HEK293 (cell line): ENCODE results near the gene ZNF692.

Experiments used
- CTCF ChIA-PET: fragments of 350-600 bp; formaldehyde crosslinking; extraction: SDS; loops from one replicate; lab custom pipeline; 2021; ENCODE audit warnings: antibody characterized with exemption; lab: Yijun Ruan, JAX
- POLR2A ChIA-PET: fragments of 300-600 bp; formaldehyde crosslinking; extraction: SDS; loops from one replicate; lab custom pipeline; 2020; ENCODE audit warnings: antibody characterized with exemption, inconsistent platforms; lab: Yijun Ruan, JAX
- H3K27ac ChIP-seq: fragments of 200-500 bp; sonication (Bioruptor generic); 2 replicates; pipeline ENCODE4 v1.5.1; 2014; ENCODE audit warnings: low read depth, low read length, control low read depth, inconsistent platforms; ENCODE audit errors: extremely low read depth
- H3K36me3 ChIP-seq, 2 experiments: fragments of 200-500 bp in 1 of 2; sonication (Bioruptor generic) in 1 of 2; 1 replicate in 1 of 2; 2 replicates in 1 of 2; pipeline ENCODE4 v1.5.1; 2014 to 2017; ENCODE audit warnings: inconsistent platforms in 2 of 2, low read length in 2 of 2; ENCODE audit not compliant: control insufficient read depth in 2 of 2, insufficient read depth in 1 of 2
- H3K4me1 ChIP-seq: fragments of 200-500 bp; sonication (Bioruptor generic); 2 replicates; pipeline ENCODE4 v1.5.1; 2014; ENCODE audit warnings: mild to moderate bottlenecking, low read length, inconsistent platforms; ENCODE audit not compliant: control insufficient read depth, insufficient read depth
- H3K4me3 ChIP-seq: 2 replicates; pipeline ENCODE4 v1.5.1; 2011; ENCODE audit warnings: low read depth, mild to moderate bottlenecking, control low read depth, low read length, moderate library complexity
- H3K9me3 ChIP-seq: fragments of 200-500 bp; sonication (Bioruptor generic); 2 replicates; pipeline ENCODE4 v1.5.1; 2014; ENCODE audit warnings: low read depth, low read length, inconsistent platforms; ENCODE audit not compliant: control insufficient read depth, insufficient read depth
- GLIS1 ChIP-seq: fragments of 450-650 bp; formaldehyde crosslinking; IDR thresholded peaks from 2 replicates; pipeline ENCODE4 v1.5.1; 2016; ENCODE audit warnings: missing biosample characterization, missing genetic modification characterization
- GLIS2 ChIP-seq: fragments of 450-650 bp; formaldehyde crosslinking; IDR thresholded peaks from 2 replicates; pipeline ENCODE4 v1.5.1; 2016; ENCODE audit warnings: missing biosample characterization, missing genetic modification characterization
- IKZF3 ChIP-seq: fragments of 450-650 bp; IDR thresholded peaks from 2 replicates; pipeline ENCODE4 v1.5.0; 2018; ENCODE audit warnings: missing biosample characterization, mild to moderate bottlenecking, missing genetic modification characterization, moderate library complexity
- KLF16 ChIP-seq: fragments of 450-650 bp; formaldehyde crosslinking; IDR thresholded peaks from 2 replicates; pipeline ENCODE4 v1.5.1; 2017; ENCODE audit warnings: missing biosample characterization, missing genetic modification characterization
- OSR2 ChIP-seq: fragments of 450-650 bp; formaldehyde crosslinking; IDR thresholded peaks from 2 replicates; pipeline ENCODE4 v1.5.1; 2016; ENCODE audit warnings: missing biosample characterization, missing genetic modification characterization
- PATZ1 ChIP-seq: fragments of 450-650 bp; formaldehyde crosslinking; IDR thresholded peaks from 2 replicates; pipeline ENCODE4 v1.5.1; 2016; ENCODE audit warnings: missing biosample characterization, missing genetic modification characterization
- SP2 ChIP-seq: fragments of 450-650 bp; formaldehyde crosslinking; IDR thresholded peaks from 2 replicates; pipeline ENCODE4 v1.5.1; 2016; ENCODE audit warnings: missing biosample characterization, missing genetic modification characterization
- SP3 ChIP-seq: fragments of 450-650 bp; formaldehyde crosslinking; IDR thresholded peaks from 2 replicates; pipeline ENCODE4 v1.5.1; 2016; ENCODE audit warnings: missing biosample characterization, missing genetic modification characterization
- YY1 ChIP-seq: fragments of 450-650 bp; formaldehyde crosslinking; IDR thresholded peaks from 2 replicates; pipeline ENCODE4 v1.5.1; 2018; ENCODE audit warnings: missing biosample characterization, missing genetic modification characterization
- ZBTB11 ChIP-seq: fragments of 450-650 bp; formaldehyde crosslinking; conservative IDR thresholded peaks from 2 replicates; pipeline ENCODE4 v1.5.1; 2016; ENCODE audit warnings: low read depth, missing biosample characterization, missing genetic modification characterization
- ZBTB26 ChIP-seq: fragments of 450-650 bp; formaldehyde crosslinking; optimal IDR thresholded peaks from 2 replicates; pipeline ENCODE3; 2016; ENCODE audit warnings: missing biosample characterization, mild to moderate bottlenecking, missing genetic modification characterization
- ZIC2 ChIP-seq: fragments of 450-650 bp; formaldehyde crosslinking; IDR thresholded peaks from 2 replicates; pipeline ENCODE4 v1.5.1; 2016; ENCODE audit warnings: missing biosample characterization, missing genetic modification characterization
- ZNF335 ChIP-seq: fragments of 450-650 bp; formaldehyde crosslinking; conservative IDR thresholded peaks from 2 replicates; pipeline ENCODE4 v1.5.1; 2016; ENCODE audit warnings: missing biosample characterization, missing genetic modification characterization
- ZNF341 ChIP-seq: fragments of 450-650 bp; formaldehyde crosslinking; IDR thresholded peaks from 2 replicates; pipeline ENCODE4; 2016; ENCODE audit warnings: low read depth, missing biosample characterization, missing genetic modification characterization
- ZNF416 ChIP-seq: fragments of 450-650 bp; formaldehyde crosslinking; IDR thresholded peaks from 2 replicates; pipeline ENCODE4 v1.5.1; 2016; ENCODE audit warnings: missing biosample characterization, missing genetic modification characterization
- ZNF629 ChIP-seq: fragments of 450-650 bp; formaldehyde crosslinking; IDR thresholded peaks from 2 replicates; pipeline ENCODE4 v1.5.1; 2017; ENCODE audit warnings: missing biosample characterization, missing genetic modification characterization
- ZSCAN4 ChIP-seq: fragments of 450-650 bp; formaldehyde crosslinking; IDR thresholded peaks from 2 replicates; pipeline ENCODE4 v1.5.1; 2017; ENCODE audit warnings: missing biosample characterization, missing genetic modification characterization

ZNF692 gene

GRCh38 chr1:248837781-248838356 lies 21.0 kb downstream of the ZNF692 start, which contains the start of gene ZNF672:
Gene ZNF672, plus strand, starts transcription at chr1:248838224. Its CDS starts 9,051 bp downstream, at chr1:248847275.
- Histone ChIP-seq H3K27ac (peak within 1 kb of the TSS; percentile 73), H3K4me1 (no peaks in the 10 kb centered on the region), H3K9me3 (no peaks in the 10 kb centered on the region), H3K4me3 (peak within 1 kb of the TSS; percentile 59), H3K36me3 (peaks cover 0 to 8% of the 10 kb centered on the region in 2 experiments; a peak in 1 of 3 replicates)
- TF ChIP-seq PATZ1 (tag by site-specific recombination) (peak; percentile 59), KLF16 (tag by site-specific recombination) (no peak), ZNF341 (tag by site-specific recombination) (peak; percentile 98), YY1 (tag by site-specific recombination) (no peak), ZBTB11 (tag by site-specific recombination) (peak; percentile 85), ZNF335 (tag by site-specific recombination) (peak; percentile 46; the same call in 1 of the 2 replicates), GLIS2 (tag by site-specific recombination) (peak; percentile 92), ZBTB26 (tag by site-specific recombination) (peak; percentile 56), IKZF3 (peak; percentile 68; the same call in 1 of the 2 replicates), SP3 (tag by site-specific recombination) (peak; percentile 36), SP2 (tag by site-specific recombination) (peak; percentile 81), ZNF416 (tag by site-specific recombination) (no peak), GLIS1 (tag by site-specific recombination) (peak; percentile 51), ZIC2 (tag by site-specific recombination) (0 out of 2 replicates have a peak, but pooled peaks have one; percentile 33), ZNF629 (tag by site-specific recombination) (no peak), OSR2 (peak; percentile 54), ZSCAN4 (tag by site-specific recombination) (no peak)
- CTCF ChIA-PET = no interaction called here
- POLR2A ChIA-PET = interaction anchor here (0.7 to 2.4 kb wide), 6 partner anchors 10 to 68 kb away, joined by 3 to 19 read pairs (median 4); partner anchors contain the start of genes PGBD2, SH3BP5L and ZNF692
